Stimulated activated CD4-positive, alpha-beta T cell treated with anti-CD3 and anti-CD28 coated beads, TNF-alpha, amount 100 ng/mL, for 4 hours (primary cell): ENCODE measurements around the gene ZNF444.

Experiments used
- DNase-seq, 3 experiments: peaks; one replicate each; pipeline ENCODE4 v3.0.0-alpha.2; 2020; ENCODE audit warnings: low read depth in 3 of 3

The ZNF444 gene

DNA sequence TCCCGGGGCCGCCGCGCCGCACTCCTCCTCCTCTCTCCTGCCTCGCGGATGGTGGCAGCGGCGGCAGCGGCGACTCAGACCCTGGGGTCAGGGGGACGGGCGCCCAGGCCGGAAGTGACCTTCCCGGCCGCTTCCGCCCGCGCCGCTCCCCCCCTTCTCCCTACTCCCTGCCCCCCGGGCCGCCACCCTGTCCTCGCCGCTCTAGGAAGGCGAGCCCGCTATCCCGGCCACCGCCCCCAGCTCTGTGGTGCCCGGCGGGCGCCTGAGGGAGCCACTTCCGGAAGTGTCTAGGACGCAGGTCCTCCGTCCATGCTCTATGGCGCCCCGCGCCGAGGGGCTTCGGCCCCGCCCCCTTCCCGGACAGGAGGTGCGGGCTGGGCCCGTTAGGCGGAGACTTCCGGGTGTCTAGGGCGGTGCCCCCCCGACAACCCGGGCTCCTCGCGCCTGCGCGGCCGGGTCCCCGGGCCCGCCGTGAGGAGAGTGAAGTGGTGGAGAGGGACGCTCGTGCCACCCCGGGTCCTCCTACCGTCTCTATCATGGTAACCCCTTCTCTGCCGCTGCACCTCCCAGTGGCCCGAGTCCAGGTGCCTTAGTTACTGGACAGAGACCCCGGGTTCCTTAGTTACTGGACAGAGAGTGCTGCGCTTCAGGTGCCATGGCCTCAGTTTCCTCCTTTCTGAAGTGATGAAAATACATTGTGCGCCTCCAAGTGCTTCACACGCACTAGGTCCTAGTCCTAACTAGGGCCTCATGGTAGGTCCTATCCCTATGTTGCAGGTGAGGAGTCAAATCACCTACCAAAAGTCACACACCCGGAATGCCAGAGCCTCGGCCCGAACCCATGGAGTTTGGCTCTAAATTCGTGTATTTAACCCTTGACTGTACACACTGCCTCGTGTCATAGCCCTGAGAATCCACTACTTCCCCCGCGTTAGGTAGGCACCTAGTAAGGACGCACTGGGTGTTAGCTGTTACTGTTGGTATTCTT is 19.6 kb upstream of the ZNF444 start, which contains the start of gene ZNF787:
TSS of gene ZNF787 (minus strand) at position 116 of the 988 bp plus-strand sequence. CDS start 18,078 bp downstream, outside the sequence.
- peak; percentile 95 to 97 (median 96) for DNase-seq

DNA sequence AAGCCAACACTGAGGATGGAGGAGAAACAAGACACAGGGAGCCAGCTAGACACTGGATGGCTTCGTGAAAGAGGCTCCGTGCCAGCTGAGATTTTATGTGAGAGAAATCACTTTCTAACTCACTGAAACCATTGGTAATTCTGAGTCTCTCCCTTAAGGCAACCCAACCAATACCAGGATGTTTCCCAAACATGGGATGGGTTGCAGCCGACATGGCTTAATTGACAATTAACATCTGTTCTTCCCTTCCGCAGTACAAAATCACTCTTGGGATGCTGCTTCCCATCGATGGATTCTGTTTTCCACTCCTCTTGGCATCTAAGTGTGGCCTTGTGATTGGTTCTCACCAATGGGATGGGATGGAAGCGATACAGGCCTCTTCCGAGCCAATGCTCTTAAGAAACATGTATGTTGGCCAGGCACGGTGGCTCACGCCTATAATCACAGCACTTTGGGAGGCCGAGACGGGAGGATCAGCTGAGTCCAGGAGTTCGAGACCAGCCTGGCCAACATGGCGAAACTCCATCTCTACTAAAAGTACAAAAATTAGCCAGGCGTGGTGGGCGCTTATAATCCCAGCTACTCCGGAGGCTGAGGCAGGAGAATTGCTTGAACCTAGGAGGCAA is 17.7 kb upstream of the ZNF444 start:
- no peak for DNase-seq

DNA sequence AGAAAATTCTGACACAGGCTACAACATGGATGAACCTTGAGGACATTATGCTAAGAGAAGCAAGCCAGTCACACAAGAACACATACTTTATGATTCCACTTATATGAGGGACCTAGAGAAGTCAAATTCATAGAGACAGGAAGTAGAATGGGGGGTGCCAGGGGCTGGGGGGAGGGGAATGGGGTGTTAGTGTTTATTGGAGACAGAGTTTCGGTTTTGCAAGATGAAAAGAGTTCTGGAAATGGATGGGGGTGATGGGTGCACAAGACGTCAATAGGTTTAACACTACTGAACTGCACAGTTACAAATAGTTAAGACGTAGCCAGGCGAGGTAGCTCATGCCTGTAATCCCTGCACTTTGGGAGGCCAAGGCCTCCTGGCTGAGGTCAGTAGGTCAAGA is 16.5 kb upstream of the ZNF444 start:
- no peak for DNase-seq

DNA sequence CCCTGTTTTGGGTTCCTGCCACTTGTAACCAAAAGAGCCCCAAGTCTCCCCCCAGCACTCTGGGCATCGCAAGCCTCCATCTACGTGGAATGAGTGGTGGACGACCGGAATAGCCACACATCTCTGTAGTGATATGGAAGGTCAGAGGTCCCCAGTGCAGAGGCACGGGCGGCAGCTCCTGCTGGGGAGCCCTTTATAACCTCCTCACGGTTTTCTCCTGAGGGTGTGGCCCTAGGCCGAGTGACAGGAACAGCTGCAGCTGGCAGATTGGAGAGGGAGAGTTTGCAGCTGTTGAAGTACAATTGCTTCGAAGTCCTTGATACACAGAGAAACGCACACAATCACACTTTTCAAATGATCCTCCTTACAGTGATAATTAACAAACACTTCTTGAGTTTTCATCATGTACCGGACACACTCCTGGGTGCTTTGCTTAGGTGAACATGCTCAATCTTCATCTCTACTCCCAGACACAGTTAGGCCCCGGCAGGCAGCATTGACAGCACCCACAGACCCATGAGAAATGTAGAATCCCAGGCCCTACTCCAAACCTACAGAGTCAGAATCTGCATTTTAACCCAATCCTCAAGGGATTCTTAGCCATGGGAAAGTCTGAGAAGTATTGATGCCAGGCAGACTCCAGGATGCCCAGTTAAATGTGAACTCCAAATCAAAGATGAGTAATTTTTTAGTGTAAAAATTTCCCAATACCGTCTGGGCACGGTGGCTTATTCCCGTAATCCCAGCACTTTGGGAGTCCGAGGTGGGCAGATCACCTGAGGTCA is 15.1 kb upstream of the ZNF444 start:
- DNase-seq, result no peak

DNA sequence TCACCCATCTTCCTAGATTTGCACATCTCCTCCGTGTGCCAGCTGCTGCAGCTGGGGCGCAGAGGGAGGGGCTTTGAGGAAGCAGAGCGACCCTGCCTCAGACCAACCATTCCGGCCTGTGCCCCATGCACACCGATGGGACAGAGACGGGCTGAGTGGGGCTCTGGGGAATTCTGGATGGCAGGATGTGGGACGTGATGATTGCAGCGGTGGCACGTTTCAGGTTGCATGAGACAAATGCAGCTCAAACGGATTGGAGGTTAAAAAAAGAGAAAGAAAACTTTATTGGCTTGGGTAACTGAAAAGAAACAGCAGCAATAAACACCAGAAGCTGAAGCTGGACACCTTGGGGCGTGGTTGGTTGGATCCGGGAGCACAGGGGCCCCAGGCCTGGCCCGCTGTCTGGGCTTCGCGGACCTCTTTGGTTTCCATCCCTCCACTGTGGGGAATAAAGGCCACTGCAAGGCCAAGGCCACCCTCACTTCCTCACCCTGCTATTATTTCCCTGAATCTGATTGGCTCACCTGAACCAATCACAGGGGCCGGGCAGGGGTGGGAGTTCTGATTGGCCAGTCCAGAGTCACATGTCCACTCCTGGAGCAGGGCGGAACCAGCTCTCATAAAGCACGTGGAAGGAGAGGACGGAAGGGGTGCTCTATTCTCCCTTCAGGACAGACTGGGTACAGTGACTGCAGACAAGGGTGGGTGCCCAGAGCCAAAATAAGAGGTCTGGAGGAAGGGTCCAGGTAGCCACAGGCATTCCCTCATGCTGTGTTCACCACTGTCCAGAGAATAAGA is 13.9 kb upstream of the ZNF444 start:
- DNase-seq, result no peak

DNA sequence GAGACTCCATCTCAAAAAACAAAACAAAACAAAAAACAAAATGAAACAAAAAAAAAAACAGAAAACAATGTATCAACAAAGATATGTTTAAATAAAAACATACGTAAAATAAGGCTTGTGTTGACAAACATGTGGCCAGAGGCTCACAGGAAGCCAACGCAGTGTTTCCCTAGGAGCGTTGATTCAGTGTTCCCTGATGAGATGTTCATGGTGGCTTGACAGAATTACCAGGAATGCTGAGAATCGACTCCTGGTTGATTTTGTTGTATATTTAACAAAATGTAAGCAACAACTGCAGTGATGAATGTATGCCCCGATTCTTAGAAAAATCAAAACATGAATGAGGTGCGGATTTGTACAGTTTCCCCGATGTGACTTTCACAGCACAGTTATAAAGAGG is 11.1 kb upstream of the ZNF444 start:
- no peak for DNase-seq

DNA sequence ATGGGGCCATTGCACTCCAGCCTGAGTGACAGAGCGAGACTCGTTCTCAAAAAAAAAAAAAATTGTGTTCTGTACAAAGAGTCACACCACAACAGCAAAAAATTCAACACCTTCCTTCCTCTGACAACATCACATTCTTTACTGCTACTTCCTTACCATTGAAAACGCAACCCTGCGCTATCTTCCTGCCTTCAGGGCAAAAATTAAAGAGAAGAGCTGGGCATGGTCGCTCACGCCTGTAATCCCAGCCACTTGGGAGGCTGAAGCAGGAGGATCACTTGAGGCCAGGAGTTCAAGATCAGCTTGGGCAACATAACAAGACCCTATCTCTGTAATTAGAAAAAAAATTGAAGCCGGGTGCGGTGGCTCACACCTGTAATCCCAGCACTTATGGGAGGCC is 9.4 kb upstream of the ZNF444 start:
- no peak for DNase-seq

DNA sequence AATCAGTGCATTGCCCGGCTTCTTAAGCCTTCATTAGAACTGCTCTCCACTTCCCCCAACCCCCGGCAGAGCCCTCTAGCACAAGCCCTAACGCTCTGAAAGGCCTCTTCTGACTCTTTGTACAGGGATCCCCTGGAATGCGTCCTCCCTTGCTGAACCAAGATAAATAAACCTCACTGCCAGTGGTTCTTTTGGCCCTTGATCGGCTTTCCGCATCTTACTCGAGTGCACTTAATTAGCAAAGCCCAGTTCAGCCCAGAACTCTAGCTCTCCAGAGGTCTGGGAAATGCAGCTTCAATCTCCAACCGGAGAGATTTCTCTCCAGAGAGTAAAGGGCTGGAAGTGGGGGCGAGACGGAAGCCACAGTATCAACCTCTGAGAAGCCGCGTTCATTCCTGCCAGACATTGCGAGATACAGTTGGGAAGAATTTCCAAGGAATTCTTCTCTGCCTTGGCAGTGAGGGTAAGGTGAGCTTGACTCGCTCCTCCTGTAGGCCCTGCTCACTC is 8.7 kb upstream of the ZNF444 start:
- DNase-seq, result no peak

DNA sequence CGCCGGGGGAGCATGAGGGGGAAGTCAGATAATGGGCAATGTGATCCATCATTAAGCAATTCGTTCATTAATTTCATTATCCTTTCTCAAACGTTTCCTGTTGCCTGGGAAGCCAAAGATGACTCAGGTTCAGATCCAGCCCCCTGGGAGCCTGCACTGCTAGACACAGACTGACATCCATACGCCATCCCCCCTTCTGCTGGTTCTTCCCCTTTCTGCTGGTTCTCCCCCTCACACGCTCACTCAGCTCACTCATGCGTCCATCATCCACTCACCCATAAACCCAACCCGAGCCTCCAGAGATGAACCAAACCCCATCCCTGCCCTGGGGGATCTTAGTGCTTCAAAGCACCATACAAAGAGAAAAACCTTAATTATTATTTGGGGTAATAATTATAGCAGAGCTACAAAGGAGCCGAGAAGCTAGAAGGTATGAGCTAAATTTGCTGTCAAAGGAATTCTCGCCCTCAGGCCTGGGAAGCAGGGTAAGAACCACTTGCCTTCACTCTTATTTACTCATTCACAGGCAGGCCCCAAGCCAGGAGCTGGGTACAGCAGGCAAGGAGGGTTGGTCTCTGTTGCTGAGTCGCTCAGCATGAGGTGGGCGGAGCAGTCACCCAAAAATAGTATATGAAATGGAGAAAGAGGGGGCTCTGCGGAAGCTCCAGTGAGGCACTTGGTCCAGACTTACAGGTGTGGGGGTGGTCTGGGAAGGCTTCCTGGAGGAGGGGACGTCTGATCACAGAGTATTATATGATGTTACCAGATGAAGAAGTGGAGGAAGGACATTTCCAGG is 7.0 kb upstream of the ZNF444 start:
- no peak for DNase-seq

DNA sequence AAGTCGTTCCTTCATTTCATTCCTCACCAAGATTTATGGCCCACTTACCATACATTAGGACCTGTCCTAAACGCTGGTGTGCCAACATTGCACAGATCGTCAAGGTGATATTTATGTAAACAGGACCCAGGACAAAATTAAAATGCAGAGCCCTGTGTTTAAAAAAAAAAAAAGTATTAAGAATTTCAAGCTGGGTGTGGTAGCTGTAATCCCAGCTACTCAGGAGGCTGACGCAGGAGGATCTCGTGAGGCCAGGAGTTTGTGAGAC is 6.5 kb upstream of the ZNF444 start:
- no peak for DNase-seq

DNA sequence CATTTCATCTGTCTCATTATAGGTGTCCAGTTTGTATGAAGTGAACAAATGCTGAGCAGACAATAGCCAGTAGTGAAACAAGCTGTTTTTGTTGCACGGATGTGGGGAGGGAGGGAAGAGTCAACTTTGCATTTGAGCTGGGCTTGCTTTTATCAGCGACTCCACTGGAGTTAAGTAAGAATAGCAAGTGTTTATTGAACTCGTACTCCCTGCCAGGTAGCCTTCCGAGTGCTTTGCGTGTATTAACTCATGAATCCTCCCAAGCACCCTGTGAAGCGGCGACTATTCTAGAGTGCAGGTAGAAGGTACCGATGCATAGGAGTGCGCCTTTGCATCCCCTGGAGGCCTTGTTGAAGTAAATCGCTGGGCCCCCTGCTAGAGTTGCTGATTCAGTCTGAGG is 4.7 kb upstream of the ZNF444 start:
- DNase-seq, result no peak

DNA sequence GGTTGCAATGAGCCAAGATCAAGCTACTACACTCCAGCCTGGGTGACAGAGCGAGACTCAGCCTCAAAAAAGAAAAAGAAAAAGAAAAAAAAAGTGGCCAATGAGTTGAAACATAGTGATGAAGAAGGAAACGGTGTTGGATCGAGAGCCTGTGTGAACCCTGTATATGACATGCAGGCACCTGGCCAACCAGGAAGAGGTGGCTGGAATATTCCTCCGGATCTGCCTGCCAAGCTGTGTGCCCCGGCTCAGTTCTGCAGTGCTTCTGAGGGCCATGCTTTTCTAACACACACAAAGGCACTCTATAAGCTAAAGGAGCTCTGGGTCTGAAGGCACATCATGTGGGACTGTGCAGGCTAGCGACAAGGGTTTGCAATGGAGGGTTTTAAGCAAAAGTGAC is 3.7 kb upstream of the ZNF444 start:
- no peak for DNase-seq

DNA sequence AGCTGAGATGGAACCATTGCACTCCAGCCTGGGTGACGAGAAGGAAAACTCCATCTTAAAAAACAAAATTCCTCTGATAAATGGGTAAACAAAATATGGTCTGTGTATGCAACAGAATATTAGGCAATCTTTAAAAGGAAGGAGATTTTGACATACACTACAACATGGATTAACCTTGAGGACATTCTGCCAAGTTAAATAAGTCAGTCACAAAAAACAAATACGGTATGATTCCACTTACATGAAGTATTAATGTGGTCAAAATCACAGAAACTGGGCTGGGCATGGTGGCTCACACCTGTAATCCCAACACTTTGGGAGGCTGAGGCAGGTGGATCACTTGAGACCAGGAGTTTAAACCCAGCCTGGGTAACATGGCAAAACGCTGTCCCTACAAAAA is 3.0 kb upstream of the ZNF444 start:
- no peak for DNase-seq

DNA sequence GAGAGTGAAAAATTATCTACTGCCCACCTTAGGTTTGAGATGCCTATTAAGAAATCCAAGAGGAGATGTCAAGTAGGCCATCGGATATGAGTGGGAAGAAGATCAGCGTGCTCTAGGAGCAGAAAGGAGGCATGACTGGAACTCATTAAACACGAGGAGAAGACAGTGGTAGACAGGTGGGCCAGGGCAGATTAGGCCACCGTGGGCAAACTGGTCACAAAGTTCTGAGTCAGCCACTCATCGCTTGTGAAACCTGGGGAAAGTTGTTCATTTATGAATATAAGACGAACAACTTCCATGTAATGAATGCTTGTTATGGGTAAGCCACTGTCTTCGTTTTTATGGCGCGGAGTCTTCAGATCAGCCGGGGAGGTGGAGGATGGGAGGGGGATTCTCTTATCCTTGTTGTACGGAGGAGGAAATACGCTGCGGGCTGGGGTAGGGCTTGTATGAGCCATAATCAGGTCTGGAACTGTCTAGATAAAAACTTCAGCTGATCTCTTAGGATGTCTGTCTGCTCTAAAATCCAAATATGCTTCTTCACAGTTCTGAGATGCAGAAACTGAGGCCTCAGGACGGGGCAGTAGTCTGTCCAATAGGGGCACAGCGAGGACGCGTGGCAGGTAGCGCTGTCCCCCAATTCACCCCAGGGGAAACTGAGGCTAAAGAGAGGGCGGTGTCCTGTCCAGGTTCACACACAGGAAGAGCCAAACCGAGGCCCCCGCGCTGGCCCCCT is 1.1 kb upstream of the ZNF444 start:
- no peak for DNase-seq

DNA sequence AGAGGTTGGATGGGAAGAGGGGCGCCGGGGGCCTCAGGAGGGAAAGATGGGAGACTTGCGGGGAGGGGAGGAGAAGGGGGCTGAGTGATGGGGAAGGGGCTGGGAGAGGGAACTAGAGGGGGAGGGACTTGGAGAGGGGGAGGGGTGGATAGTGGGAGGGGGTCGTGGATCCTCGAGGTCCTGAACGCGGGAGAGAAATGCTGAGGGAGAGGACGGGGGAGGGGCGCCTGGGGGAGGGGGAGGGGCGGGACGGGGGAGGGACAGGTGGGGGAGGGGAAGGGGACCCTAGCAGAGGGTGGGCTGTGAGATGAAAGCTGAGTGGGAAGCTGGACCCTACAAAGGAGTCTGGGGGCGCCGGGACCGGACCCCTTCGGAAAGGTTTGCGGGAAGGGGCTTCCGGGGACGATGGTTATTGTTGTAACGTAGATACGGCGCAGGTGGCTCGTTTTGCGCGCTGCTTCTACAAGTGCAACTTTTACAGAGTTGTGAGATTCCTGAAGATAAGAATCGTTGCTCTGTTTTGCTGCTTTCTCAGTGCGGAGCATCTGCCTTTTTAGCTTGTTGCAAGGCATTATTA is 418 bp downstream of the ZNF444 start:
- DNase-seq, result no peak

DNA sequence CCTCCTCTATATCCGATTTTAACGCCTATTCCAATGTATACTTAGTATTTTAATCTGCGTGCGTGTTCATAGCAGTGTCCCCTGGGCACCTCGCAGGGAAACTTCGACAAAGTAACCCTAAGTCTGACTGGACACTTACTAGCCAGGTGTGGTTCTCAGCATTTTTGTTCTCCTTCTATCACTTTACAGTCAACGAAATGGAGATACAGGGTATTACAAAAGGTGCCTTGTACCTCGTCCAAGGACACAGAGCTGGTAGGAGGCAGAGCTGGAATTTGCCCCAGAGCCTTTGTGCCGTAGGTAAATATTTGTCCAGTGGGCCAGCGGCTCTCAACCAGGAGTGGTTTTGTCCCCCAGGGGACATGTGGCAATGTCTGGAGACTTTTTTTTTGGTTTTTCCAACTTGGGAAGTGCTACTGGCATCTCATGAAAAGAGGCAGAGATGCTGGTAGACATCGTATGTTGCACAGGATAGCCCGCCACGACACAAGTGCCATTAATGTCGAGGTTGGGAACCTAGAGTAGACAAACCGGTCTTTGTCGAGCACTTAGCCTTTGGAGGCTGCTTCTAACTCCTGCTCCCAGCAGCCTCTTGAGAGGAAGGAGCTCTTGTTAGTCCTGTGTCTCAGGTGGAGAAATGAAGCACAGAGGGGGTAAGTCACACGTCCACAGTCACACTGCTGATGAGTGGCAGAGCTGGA is 1.1 kb downstream of the ZNF444 start:
- no peak for DNase-seq

DNA sequence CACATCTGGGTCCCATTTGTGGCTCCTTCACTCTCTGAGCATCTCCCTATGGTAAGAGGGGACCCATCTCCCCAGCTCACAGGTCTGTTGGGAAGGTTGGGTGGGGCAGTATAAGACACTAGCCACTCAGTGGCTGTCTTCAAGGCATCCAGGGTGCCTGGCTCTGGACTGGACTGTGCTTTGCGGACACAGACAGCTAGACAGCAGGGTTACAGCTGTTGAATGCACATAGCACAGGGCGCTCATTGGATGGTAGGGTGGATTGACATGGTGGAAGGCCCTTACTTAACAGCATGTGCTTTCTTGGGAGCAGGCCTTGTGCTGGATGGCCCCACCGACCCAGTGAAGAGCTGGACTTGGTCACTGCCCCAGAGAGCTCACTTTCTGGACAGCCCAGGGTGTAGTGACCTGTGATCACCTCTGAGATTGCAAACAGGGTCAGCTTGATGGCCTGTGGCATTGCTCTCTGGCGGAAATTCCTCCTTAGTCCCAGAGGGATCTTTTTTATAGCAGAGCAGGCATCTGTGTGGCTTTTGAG is 1.9 kb downstream of the ZNF444 start:
- no peak for DNase-seq

DNA sequence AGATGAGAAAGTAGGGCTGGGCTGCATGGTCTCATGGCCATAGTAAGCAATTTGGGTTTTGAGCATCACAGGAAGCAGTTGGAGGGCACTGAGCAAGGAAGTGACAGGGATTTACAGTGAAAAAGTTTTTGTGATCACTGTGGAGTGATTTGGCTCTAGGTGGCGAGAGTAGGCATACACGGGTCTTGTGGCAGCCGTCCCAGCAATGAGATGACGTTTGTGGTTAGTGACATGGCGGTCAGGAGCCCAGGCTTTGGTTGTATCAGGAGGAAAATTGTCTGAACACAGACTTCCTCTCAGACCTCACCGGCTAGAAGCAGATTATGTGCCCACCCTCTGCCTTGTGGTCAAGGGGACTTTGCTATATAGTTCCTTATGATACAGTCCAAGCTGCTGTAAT is 3.3 kb downstream of the ZNF444 start:
- DNase-seq, result no peak

DNA sequence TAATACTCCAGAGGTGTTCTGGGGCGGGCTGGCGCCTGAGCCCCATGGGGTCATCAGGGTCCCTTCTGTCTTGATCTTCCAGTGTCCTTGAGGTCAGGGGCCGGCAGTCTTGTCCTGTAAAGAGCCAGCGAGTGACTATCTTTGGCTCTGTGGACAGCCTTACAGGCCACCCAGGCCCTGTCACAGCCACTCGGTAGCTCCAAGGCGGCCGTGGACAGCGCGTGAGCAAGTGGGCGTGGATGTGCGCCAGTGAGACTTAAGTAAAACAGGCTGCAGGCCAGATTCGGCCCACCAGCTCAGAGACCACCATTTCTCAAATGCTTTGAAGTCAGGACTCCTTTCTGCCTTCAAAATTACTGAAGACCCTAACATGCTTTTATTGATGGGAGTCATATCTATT is 3.7 kb downstream of the ZNF444 start:
- no peak for DNase-seq
